Muscle layer of duodenum (tissue), 2 donors: ENCODE data around the gene STARD6.

Experiments
- H3K27ac ChIP-seq: one replicate; pipeline ENCODE4 v1.7.0; 2013; ENCODE audit warnings: mild to moderate bottlenecking, low read length
- H3K27me3 ChIP-seq: one replicate; pipeline ENCODE4 v1.7.0; 2013; ENCODE audit warnings: low read depth, mild to moderate bottlenecking, control low read depth, low read length
- H3K36me3 ChIP-seq, 2 donors: one replicate each; pipeline ENCODE4 v1.7.0; 2013; ENCODE audit warnings: low read length in 2 of 2, control low read depth in 1 of 2, mild to moderate bottlenecking in 1 of 2; ENCODE audit not compliant: insufficient read depth in 2 of 2, control insufficient read depth in 1 of 2
- H3K4me1 ChIP-seq, 2 donors: one replicate each; pipeline ENCODE4 v1.7.0; 2013; ENCODE audit warnings: low read length in 2 of 2, mild to moderate bottlenecking in 2 of 2, control low read depth in 1 of 2, moderate library complexity in 1 of 2; ENCODE audit not compliant: insufficient read depth in 2 of 2, control insufficient read depth in 1 of 2
- H3K4me3 ChIP-seq, 2 donors: one replicate each; pipeline ENCODE4 v1.7.0; 2013; ENCODE audit warnings: low read length in 2 of 2, low read depth in 1 of 2, mild to moderate bottlenecking in 1 of 2
- H3K9me3 ChIP-seq, 2 donors: one replicate each; pipeline ENCODE4 v1.7.0; 2013; ENCODE audit warnings: low read length in 2 of 2, control low read depth in 1 of 2, mild to moderate bottlenecking in 1 of 2; ENCODE audit not compliant: control insufficient read depth in 1 of 2
- donor health status: healthy.

Gene STARD6

DNA sequence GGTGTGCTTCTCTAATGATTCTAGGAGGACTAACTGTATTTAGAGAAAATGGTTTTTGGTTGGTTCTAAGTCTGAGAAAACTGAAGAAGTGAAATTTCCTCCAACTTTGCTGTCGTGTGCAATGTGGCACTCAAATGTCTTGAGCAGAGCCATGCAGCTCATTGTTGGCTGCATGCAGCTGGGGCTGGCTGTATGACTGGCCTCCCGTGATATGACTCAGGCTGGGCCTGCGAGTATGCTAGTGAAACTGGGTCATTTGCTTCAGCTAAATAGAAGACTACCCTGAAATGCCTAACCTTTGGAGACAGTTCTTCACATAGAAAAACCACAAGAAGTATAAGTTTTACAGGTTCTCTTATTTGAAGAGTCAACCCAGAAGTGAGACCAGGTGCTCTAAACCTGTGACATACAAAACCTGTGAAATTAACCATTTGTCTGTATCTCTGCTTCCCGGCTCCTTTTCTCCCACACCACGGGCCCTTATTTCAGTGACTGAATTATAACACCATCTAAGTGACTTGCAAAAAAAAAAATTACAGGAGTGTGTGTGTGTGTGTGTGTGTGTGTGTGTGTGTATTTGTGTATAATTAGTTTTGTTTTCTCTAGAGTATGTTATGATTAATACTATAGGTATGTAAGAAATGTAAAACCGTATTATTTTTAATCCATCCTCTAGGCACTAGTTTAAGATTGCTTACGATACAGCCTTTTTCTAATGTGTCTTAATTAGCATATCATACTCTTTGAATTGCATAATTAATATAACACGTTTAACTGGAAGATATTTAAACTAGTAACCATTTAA lies 72.5 kb downstream of the STARD6 start:
- H3K9me3 ChIP-seq = peaks cover 0 to 3% of the 10 kb centered on the region in 2 donors
- H3K27ac ChIP-seq = no peak overlapping the region
- no peaks in the 10 kb centered on the region for H3K27me3 ChIP-seq
- H3K36me3 ChIP-seq = peaks cover 27 to 66% of the 10 kb centered on the region in 2 donors
- H3K4me3 ChIP-seq = no peak overlapping the region
- no peaks in the 10 kb centered on the region for H3K4me1 ChIP-seq

GRCh38 chr18:54284535-54284934 lies 73.1 kb downstream of the STARD6 start:
- peaks cover 0 to 3% of the 10 kb centered on the region in 2 donors for H3K9me3 ChIP-seq
- no peak overlapping the region for H3K27ac ChIP-seq
- H3K36me3 ChIP-seq = peaks cover 27 to 71% of the 10 kb centered on the region in 2 donors
- no peaks in the 10 kb centered on the region for H3K27me3 ChIP-seq
- H3K4me3 ChIP-seq = no peak overlapping the region
- no peaks in the 10 kb centered on the region for H3K4me1 ChIP-seq

- Histone ChIP-seq H3K4me1 (no peaks in the 10 kb centered on the region), H3K9me3 (no peaks in the 10 kb centered on the region), H3K27me3 (no peaks in the 10 kb centered on the region), H3K27ac (no peak overlapping the region), H3K36me3 (peaks cover 17 to 48% of the 10 kb centered on the region in 2 donors), H3K4me3 (no peak overlapping the region)
Observed at GRCh38 chr18:54280220-54280569, 77.5 kb downstream of the STARD6 start.

- no peak overlapping the region for H3K4me3 ChIP-seq
- peaks cover 17 to 49% of the 10 kb centered on the region in 2 donors for H3K36me3 ChIP-seq
- no peaks in the 10 kb centered on the region for H3K27me3 ChIP-seq
- H3K4me1 ChIP-seq = no peaks in the 10 kb centered on the region
- H3K9me3 ChIP-seq = no peaks in the 10 kb centered on the region
- H3K27ac ChIP-seq = no peak overlapping the region
Observed at GRCh38 chr18:54279477-54280219, 78.0 kb downstream of the STARD6 start.

DNA sequence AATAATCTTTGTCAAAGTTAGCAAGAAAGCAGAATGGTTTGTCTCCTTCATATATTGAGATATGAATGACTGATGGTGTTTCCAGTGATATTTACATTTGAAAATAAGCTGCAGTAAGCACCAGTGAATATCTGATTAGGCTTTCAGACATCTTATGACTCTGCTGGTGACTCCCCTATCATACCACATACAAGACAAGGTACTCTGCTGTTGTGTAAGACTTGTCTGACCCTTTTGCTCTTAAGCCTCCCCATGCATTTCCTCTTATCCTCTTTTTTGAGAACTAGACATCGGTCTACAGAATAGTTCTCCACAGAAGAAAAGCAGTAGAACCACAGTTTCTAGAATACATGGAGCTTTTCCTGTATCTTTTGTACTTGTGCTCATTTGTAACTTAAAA lies 79.0 kb downstream of the STARD6 start:
- Histone ChIP-seq H3K27ac (no peak overlapping the region), H3K9me3 (no peaks in the 10 kb centered on the region), H3K4me3 (no peak overlapping the region), H3K36me3 (peaks cover 12 to 41% of the 10 kb centered on the region in 2 donors), H3K27me3 (no peaks in the 10 kb centered on the region), H3K4me1 (no peaks in the 10 kb centered on the region)

GRCh38 chr18:54277899-54278298 lies 79.8 kb downstream of the STARD6 start:
- H3K27ac ChIP-seq = no peak overlapping the region
- H3K4me1 ChIP-seq = no peaks in the 10 kb centered on the region
- H3K4me3 ChIP-seq = no peak overlapping the region
- peaks cover 12 to 36% of the 10 kb centered on the region in 2 donors for H3K36me3 ChIP-seq
- no peaks in the 10 kb centered on the region for H3K9me3 ChIP-seq
- H3K27me3 ChIP-seq = no peaks in the 10 kb centered on the region
